SKM-1 treated with dmso at 0.1 percent for 144 hours (cell line): Measurements from ENCODE around the gene LRRC37A3.
"Not testable (repeated sequence)": the region's sequence is repeated elsewhere in the genome, so short reads cannot be mapped to it uniquely, and the experiment has no call there.

Experiments
- DNase-seq: peaks from one replicate; lab custom pipeline; 2025; ENCODE audit not compliant: unreplicated experiment; lab: John Stamatoyannopoulos, UW

LRRC37A3 gene

DNA sequence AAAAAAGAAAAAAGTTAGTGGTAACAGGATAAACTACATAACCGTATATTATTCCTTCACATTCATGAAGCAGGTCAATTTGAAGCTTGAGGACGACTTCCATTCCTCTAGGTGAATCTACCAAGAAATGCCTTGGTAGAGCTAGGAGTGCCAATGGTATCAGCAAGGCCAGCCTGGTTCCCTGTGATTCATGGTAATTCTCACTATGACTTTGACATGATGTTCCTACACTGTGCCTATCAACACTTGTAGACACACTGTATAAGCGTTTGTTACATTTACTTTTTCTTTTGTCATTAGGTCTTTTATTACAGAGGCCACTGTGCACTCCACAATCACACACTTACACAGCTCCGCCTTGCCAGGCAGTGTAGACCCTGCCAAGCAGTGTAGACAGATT is 7.2 kb upstream of the LRRC37A3 start:
- DNase-seq = not testable (repeated sequence)

DNA sequence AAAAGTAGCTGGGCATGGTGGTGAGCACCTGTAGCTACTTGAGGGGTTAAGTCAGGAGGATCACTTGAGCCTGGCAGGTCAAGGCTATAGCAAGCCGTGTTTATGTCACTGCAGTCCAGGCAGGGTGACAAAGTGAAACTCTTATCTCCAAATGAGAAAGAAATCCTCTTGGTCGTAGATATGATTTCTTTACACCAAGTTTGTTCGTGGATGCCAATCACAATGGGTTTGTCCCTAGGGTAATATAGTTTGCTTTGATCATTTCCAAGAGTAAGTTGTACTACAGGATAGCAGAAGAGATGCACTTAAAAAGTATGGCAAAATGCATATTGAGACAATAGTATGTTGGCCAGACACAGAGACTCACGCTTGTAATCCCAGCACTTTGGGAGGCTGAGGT is 6.0 kb upstream of the LRRC37A3 start:
- not testable (repeated sequence) for DNase-seq

DNA sequence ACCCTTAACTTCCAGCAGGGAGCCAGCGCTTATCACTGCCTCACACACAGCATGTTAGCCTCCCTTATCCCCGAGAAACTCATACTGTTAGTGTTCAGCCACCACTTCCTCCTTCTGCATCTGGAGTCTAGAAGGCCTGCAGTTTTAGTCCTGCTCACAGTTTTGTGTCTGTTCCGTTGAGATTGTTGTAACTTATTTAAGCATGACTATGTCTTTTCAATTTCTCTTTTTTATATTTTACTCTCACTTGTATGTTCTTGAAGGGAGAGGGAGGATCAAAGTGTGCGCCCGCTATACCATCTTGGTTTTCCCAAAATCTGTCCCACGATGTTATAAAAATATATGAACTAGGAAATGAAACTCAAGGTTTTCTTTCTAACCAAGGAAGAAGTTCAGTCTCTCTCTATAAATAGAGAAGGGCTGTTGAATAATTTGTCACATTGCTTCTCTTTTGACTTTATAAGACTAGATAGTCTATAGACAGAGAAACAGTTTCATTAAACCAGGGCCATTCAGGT is 3.8 kb upstream of the LRRC37A3 start:
- DNase-seq = peak; percentile 41

DNA sequence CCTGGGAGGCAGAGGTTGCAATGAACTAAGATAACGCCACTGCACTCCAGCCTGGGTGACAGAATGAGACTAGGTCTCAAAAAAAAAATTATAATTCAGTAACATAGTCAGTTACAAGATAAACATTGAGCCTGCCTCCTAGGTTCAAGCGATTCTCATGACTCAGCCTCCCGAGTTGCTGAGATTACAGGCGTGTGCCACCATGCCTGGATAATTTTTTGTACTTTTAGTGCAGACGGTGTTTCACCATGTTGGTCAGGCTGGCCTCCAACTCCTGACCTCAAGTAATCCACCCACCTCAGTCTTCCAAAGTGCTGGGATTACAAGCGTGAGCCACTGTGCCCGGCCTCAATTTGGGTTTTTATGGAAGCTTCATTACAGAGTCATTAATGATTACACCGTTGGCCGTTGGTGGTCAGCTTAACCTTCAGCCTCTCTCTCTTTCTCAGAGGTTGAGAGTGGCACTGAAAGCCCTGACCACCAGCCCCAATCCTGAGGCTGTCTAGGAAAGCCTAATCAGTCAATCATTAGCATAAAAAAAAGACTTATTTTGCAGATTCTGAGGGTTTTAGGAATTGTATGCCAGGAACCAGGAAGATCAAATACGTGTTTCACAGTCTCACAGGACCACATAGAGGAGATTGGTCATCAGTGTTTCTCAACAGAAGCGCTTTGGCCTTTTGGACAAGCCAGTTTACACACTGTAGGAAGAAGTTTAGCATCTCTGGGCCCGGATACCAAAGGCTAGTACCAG is 1.3 kb upstream of the LRRC37A3 start:
- DNase-seq = no peak

DNA sequence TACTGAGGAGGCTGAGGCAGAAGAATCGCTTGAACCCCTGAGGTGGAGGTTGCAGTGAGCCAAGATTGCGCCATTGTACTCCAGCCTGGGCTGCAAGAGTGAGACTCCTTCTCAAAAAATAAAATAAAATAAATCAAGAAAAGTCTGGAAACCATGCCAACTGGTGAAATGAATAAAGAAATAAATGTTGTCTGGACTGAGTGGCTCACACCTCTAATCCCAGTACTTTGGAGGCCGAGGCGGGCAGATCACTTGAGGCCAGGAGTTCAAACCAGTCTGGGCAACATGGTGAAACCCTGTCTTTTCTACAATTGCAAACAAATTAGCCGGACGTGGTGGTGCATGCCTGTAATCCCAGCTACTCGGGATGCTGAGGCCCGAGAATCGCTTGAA is 744 bp upstream of the LRRC37A3 start:
- DNase-seq = no peak

DNA sequence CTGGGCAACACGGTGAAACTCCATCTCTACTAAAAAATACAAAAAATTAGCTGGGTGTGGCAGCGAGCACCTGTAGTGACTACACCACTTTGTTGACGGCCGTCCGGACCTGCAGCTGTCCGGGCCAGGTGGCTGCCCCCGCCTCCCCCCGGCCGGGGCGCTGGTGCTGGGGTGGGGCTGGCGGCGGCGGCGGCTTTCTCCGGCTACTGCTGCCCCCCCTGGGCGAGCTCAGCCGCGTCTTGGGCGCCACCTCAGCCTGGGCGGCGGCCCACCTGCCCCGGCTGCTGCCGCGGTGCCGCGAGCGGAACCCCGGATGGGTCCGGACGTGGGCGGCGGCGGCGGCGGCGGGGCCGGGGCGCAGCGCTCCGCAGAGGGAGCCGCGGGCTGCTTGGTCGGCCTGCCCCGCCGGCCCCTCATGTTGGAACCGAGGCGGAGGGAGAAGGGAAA is 413 bp downstream of the LRRC37A3 start:
- DNase-seq = not testable (repeated sequence)

DNA sequence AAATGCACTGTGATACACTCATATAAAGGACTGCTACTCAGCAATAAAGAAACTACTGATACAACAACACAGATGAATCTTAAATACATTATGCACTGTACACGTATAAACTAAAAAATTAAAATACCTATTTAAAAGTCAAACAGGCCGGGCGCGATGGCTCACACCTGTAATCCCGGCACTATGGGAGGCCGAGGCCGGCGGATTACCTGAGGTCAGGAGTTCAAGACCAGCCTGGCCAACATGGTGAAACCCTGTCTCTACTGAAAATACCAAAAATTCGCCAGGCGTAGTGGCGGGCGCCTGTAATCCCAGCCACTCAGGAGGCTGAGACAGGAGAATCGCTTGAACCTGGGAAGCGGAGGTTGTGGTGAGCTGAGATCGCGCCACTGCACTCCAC is 1.7 kb downstream of the LRRC37A3 start:
- not testable (repeated sequence) for DNase-seq

DNA sequence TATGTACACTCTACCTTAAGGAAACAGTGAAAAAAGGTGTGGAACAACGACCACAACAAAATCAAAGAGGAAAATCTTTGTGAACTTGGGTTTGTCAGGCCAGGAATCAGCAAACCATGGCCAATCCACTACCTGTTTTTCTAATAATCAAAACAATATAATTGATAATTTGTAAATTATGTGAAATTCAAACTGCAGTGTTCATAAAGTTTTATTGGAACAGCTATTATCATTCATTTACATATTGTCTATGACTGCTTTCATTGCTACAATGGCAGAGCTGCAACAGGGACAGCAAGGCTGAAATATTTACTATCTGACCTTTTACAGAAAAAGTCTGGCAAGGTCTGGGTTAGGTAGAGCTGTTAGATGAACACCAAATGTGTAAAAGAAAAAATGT is 4.0 kb downstream of the LRRC37A3 start:
- DNase-seq = not testable (repeated sequence)

DNA sequence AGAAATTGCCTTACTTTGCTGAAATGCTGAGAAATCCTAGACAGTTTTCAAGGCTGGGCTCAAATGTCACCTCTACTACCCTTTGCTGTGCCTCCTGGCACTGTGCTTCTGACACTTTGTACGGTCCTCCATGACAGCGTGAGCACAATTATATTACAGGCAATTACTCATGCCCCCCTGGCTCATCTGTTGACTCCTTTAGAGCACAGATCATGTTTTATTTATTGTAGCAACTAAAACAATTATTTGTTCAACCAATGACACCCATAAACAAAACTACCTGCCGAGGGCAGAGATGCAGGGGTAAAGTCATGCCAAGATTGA is 9.1 kb downstream of the LRRC37A3 start:
- not testable (repeated sequence) for DNase-seq

DNA sequence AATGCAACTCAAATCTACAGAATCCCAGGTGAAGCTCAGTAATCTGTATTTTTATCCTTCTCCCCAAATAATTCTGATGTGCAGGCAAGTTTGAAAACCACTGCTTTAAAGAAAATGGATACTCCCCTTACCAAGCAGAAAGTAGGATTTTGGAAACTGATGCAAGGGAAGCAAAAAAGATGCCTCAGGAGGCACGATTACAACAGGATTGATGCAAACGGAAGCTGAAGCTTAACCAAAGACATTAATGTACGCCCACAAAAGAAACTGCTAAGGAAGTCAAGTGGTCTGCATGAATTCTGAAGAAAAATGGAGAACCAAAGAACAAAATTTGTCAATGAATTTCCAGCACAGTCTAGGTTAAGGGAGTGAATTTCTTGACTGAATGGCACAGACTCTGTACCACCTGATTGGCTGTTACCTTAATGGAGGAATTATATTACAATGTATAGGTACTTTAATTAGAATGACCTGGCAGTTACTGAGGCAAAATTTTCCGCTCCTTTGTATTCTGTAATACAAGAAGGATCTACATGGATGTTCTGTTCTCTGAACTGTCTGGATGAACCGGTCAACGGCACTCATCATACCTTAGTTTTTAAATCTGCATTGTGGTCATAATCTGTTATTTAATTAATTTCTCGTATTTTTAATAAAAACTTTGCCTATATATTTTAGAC is 9.6 kb downstream of the LRRC37A3 start:
- not testable (repeated sequence) for DNase-seq

DNA sequence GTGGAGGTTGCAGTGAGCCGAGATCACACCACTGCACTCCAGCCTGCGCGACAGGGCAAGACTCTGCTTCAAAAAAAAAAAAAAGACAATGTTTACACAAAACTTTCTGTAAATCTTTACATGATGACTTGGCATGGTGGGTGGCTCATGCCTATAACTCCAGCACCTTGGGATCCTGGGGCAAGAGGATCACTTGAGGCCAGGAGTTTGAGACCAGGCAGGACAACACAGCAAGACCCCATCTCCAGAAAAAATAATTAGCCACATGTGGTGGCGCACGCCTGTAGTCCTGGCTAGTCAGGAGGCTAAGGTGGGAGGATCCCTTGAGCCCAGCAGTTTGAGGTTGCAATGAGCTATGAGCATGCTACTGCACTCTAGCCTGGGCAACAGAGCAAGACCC is 15.2 kb downstream of the LRRC37A3 start:
- DNase-seq = not testable (repeated sequence)

DNA sequence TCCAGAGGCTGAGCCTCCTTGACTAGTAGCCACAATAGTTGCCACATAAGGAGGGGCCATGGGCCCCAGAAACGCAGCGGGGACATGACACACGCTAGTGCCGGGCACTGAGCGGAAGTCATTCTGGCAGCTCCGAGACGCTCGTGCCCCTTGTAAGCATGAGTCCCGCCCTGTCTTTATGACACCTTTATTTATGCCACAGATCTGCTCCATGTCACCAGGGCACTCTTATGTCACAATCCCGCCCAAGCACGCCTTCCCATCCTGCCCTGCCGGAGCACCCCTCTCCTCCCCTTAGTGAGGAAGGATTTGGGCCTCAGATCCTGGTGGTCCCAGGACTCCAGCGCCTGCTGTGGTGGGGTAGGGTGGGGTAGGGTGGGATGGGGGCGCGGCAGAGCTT is 22.1 kb downstream of the LRRC37A3 start:
- DNase-seq = not testable (repeated sequence)

DNA sequence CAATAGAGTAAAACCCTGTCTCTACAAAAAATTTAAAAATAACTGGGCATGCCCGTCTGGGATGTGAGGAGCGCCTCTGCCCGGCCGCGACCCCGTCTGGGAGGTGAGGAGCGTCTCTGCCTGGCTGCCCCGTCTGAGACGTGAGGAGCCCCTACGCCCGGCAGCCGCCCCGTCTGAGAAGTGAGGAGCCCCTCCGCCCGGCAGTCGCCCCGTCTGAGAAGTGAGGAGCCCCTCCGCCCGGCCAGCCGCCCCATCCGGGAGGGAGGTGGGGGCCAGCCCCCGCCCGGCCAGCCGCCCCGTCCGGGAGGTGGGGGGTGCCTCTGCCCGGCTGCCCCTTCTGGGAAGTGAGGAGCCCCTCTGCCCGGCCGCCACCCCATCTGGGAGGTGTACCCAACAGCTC is 45.1 kb downstream of the LRRC37A3 start:
- DNase-seq = not testable (repeated sequence)

DNA sequence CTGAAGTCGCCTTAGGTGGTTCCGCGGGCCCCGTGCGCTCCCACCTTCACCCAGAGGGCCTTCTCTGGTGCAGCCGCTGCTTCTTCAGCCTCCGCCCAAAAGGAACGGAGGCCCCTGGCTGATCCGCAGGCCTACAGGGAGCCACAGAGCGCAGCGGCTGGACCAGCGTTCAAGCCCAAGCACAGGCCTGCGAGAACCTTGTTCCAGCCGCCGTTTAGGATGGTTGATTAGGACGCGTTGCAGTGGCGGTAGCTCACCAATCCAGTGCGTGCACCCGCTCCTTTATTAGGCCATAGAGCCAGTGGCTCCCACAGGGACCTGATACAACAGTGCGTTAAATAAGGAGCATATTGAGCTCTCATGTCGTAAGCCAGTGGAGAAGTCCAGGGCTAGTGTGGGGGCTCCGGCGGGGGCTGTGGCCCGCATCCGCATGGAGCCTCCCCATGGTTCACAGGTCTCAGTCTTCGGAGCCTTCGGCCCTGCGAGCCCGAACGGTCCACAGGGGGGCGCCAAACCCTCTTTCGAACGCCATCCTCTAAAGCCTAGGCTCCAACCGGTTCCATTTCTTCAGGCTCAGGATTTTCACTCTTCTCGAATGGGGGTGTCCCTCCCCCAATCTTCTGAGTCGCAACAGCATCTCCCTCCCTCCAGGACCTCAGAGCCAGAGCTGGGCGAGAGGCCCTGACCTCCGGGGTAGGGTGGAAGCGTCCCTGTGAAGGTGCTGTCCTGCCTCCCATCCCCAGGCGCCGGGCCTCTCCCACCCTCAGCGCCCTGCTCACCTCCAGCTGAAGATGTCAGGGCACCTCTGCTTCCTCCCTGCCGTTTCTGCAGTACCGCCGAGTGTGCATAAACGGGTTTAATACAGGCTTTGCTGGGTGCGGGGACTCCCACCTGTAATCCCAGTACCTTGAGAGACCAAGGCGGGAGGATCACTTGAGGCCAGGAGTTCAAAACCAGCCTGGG is 71.5 kb downstream of the LRRC37A3 start:
- peak; percentile 23 for DNase-seq

DNA sequence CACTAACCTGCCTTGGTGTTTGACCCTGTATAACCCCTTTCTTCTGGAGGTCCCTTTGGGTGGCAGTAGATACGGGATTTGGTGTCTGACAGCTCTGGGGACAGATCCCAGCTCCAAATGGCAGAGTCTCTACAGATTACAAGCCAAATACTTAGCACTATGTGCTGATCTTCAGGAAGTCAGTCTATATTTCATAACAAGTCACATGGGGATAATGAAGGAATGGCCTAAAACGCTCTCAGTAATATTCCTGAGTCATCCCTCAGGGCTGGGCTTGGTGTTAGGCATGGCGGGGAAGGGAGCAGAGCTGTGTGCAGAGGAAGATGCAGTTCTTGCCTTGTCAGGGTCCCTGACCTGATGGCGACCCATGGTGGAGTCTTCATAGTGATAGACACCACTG is 72.4 kb downstream of the LRRC37A3 start:
- DNase-seq = not testable (repeated sequence)

DNA sequence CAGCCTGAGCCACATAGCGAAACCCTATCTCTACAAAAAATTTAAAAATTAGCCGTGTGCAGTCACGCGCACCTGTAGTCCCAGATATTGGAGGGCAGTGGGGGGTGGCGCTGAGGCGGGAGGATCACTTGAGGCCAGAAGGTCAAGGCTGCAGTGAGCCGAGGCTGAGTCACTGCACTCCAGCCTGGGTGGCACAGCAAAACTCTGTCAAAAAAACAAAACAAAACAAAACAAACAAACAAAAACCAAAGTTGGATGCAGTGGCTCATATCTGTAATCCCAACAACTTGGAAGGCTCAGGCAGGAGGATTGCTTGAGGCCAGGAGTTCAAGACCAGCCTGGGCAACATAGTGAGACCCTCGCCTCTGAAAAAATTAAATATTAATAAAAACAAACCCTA is 75.4 kb downstream of the LRRC37A3 start:
- not testable (repeated sequence) for DNase-seq

DNA sequence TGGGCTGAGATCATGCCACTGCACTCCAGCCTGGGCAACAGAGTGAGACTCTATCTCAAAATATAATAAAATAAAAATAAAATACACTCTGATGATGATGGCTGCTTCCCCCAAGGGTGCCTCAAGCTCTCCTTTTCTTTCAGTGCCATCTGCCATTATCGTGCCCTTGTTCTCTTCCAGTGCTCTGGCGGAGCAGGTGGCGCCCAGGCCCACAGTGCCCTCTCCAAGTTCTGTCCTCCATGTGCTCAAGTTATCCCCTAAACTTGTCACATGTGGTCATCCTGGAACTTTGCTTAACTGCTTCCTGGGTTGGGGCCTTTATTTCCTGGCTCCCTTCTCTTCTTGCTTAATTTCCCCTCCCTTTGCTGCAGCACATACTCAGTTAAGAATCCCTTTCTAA is 76.4 kb downstream of the LRRC37A3 start:
- DNase-seq = not testable (repeated sequence)

DNA sequence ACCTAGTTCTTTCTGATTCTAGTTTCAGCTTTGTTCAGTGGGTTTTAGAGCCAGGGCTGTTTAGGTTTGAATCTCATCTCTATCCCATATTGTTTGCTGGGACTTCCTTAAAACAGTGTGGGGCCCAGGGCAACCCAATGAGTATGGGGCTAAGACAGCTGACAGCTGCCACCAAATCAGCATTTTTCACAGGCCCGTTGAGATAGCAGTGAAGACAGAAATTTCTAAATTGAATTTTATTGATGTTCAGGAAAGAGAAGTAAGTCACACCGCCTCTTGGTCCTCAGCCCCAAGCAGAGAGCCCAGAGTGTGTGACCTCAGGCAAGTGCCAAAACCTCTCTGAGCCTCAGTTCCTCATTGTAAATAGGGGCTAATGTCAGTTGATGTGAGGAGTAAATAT is 78.3 kb downstream of the LRRC37A3 start:
- DNase-seq = not testable (repeated sequence)

DNA sequence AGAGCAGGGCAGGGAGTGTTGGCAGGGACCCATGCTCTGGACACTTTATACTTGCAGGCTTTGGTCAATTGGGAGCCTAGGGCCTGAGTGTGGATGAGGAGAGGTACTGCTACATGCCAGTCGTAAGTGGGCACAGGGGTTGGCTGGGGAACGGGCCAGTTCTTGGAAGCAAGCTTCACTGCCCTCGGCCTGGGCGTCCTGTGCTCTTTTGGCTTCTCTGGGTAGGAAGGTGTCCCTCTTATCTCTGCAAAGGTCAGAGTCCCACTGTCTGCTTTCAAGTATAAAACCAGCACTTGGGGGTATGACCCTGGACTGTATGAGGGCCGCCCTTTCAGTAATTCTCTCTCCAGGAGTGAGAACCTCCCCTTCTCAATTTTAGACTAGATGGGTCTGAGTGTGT is 80.8 kb downstream of the LRRC37A3 start:
- DNase-seq = not testable (repeated sequence)

DNA sequence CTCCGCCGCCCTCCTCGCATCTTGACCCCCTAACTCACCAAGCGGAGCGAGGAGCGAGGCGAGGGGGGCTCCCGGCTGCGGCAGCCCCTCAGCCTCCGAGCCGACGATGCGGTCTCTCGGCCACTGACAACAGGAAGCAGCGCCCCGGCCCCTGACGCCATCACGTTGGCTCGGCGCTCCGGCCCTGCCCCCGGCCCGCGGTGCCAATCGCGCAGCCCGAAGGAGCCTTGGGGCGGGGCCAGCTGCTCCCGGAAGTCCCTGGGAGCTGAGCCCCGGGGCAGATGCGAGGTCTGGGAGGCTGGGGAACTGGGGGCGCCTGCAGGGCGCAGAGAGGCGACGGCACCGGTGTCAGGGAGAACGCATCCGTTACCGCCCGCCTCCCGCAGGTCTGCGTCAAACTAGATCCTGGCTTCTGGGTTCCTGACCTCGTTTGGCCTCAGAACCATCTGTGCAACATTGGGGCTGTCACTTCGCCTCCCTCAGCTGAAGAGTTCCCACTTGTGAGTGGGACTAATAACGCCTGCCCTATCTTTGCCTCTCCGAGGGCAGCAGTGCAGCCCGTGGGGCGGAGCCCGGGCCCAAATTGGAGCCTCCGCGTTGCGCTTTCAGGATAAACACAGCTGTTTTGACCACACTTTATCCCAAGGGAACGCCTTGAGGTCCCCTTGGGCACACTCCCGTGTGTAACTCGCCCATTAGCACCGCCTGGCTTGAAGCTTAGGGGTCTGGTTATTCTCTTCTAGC is 82.1 kb downstream of the LRRC37A3 start:
- peak; percentile 26 for DNase-seq
